HG02588 (cell line): ENCODE results near the gene SWT1.

Experiments used
- ATAC-seq: cut with Tn5 transposase; IDR thresholded peaks from one replicate; pipeline ENCODE4 v1.9.1; 2021; ENCODE audit warnings: mild to moderate bottlenecking, moderate library complexity; ENCODE audit not compliant: unreplicated experiment

Gene SWT1

DNA sequence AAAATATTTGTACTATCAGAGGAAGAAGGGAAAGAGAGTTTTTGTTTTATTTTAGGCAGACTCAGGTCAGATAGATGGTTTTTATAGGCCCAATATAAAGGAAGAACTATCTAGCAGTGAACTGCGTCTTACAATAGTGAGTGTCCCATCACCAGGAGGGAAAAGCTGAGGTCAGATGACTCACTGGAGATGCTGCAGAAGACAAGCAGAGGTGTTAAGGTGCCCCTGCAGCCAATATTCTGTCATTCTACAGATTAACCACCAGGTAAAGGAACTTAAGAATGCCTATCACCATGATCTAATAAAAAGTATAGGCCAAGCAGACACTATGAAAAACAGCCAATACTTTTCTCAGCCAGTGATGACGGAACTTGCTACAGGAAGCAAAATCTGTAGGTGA, 130.5 kb downstream of the SWT1 start:
- ATAC-seq = no peak

DNA sequence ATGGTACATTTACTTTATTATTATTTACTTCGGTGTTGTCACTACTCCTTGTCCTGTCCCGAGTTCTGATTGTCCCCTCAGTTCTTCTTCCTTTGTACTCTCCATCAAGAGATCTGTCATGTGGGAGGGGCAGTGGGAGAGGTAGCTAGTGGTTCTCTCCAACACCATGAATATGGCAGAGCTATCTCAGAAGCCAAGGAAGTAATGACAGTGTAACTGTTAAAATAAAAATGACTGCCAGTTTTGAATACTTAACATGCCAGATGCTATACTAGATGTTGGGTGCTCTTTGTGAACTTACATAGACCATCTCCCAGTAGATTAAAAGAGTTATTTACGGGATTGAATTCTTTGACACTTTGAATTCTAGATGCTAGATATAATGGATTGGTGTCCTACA, 131.5 kb downstream of the SWT1 start:
- no peak for ATAC-seq

GRCh38 chr1:185289880-185290279, 132.9 kb downstream of the SWT1 start:
- ATAC-seq = no peak

- ATAC-seq = peak; percentile 47
These were observed 134.2 kb downstream of the SWT1 start for GRCh38 chr1:185291159-185291558.

DNA sequence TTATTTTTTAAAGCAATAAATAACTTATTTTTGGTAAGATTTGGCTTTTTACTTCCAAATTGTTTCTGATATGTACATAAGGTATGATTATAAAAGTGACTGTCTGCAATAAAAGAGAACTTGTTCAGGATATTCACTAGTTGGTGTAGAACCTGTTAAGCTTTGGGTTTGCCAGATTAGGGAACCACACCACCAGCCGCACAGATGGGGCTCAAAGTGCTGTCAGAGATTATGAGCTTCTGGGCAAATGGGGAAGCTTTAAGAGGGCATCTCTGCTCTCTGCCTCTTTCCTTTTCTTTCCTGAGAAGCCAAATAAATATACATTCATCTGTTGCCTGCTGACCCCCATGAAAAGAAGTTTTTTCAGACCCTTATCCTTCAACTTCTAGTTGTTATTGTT, 134.7 kb downstream of the SWT1 start:
- no peak for ATAC-seq

DNA sequence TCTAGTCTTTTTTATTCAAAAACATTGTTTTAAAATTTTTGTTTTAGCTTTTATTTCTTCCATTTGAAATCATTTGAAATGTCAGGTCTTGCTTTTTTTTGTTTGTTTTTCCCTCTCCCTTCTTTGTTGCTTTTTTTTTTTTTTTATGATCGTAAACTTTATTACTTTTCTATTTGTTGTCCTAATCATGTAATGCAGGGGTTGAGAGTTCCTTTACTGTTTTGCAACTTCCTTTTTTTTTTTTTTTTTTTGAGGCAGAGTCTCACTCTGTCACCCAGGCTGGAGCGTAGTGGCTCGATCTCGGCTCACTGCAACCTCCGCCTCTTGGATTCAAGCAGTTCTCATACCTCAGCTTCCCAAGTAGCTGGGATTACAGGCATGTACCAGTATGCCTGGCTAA, 135.3 kb downstream of the SWT1 start:
- no peak for ATAC-seq

DNA sequence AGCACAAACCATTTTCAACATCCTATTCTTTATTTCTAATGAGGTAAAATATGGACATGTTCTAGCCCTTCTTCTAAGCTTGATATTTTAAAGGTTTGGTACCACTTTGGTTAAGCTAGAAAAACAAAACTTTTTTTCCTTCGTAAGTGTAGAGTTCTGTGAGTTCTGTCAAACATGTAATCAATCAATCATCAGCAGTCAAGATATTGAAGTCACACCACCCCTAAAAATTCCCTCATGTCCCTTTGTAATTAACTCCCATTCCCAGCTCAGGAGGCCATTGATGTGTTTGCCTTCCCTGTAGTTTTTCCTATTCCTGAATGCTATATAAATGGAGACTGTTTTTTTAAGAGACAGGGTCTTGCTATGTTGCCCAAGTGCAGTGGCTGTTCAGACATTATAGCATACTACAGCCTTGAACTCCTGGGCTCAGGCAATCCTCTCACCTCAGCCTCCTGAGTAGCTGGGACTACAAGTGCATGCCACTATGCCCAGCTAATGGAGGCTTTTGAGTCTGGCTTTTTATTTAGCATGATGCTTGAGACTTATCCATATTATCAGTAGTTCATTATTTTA, 137.1 kb downstream of the SWT1 start:
- ATAC-seq = no peak

DNA sequence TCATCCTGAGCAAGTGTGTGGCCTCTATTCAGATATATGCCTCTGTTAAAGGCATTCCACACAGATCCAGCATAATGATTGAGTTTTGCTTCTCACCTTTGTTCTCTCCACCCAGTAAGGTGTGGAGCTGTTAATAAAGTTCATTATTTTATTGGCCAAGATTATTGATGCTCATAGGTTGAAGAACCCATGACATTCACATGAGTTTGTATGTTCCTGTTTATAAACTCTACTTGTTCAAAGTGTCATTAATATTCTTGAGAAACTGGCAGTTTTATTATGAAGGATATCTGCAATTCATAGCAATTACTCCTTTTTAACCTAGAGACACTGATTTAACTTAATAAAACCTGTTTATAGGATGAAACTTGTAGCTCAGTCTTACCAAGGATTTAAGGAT, 138.1 kb downstream of the SWT1 start:
- no peak for ATAC-seq

DNA sequence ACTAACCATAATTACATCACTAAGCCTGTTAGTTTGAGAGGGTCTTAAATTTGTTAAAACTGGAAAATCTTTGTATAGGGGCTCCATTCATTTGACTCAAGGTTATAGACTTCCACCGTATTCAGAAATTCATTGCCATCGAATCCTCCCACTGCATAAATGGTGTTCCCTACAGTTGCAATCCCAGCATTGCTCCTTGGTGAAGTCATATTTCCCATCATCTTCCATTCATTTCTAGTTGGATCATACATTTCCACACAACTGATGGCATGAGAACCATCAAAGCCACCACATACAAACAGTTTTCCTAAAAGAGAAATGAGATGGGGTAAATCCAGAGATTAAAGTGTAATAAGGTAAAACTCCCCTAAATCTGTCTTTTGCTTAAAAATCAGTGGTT, 141.0 kb downstream of the SWT1 start:
- no peak for ATAC-seq

- ATAC-seq = no peak
These were observed 143.2 kb downstream of the SWT1 start for GRCh38 chr1:185300152-185300551.

DNA sequence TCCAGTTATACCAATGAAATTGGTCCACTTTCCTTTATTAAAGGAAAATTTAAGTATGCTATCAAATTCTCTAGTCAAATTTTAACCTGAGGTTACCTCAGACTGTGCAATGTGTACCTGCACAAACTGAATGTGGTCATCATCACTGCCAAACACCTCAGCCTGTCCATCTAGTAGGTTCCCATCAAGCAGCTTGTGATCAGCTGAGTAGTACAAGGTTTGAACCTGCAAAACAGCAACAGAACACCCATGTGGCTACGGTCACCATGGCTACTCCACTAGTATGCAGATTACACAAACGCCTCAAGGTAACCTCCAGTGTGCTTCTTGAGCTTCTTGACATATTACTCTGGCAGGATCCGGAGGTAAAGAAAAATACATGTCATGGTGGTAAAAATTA, 148.5 kb downstream of the SWT1 start:
- ATAC-seq = no peak

- no peak for ATAC-seq
These were observed 151.2 kb downstream of the SWT1 start for GRCh38 chr1:185308126-185308525.

GRCh38 chr1:185309566-185309965, 152.6 kb downstream of the SWT1 start:
- no peak for ATAC-seq

DNA sequence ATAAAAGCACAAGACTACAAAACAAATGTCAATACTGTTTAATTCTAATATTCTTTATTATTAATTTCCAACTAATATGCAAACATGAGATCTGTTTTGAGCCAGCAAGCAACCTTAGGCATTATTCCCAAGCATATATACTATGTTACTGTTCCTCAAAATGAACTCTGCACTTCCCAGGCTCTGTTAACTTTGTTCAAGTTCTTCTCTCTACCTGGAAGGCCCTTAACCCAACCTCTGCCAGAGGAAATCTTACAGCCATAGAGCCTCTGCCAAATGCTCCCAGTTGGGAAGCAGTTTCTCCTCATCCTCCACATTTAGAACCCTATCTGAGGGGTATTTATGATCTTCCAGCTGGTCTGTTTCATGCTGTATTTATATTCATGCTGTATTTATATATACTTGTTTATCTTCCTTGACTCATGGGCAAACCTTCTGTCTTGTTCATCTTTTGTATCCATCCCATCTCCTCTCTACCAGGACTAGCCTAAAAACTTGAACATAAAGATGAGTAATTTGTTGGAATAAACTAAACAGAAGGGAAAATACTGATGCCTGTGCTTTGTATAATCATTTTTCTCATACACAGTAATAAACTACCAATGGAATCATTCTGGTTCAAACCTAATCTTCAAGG, 154.7 kb downstream of the SWT1 start:
- no peak for ATAC-seq

DNA sequence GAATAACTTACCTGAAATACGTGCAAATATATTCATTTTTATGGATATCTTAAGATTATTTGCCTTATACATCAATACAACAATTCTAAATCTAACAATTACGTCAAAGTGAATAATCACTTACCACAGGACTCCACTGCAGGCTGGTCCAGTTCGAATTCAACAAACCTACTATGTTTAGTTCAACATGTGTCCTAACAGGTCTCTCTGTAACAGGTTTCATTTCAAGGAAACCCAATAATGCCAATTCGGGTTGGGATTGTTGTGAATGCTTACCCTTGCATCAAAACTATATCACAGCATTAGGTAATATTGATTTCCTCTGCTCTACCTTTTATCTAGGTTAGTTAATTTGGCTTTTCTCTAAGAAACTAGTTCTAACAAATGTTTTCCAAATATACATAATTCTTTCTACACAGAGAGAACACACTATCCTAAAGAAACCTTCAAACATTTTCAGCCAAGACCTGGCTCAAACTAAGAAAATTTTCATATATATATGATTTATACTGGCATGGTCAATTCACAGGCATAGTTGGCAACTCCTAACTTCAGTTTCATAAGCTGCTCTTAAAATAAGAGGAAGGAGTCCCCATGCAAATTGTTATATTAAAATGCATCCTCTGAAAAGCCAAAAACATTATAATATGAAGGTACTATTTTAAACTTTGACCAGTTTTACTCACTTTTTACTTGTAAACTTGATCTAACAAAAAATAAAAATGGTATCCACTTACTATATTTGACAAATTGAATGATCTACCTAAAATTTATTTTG, 155.6 kb downstream of the SWT1 start:
- ATAC-seq = no peak

- no peak for ATAC-seq
These were observed 157.4 kb downstream of the SWT1 start for GRCh38 chr1:185314411-185314810.

- ATAC-seq = no peak
These were observed 158.6 kb downstream of the SWT1 start for GRCh38 chr1:185315445-185316071.

DNA sequence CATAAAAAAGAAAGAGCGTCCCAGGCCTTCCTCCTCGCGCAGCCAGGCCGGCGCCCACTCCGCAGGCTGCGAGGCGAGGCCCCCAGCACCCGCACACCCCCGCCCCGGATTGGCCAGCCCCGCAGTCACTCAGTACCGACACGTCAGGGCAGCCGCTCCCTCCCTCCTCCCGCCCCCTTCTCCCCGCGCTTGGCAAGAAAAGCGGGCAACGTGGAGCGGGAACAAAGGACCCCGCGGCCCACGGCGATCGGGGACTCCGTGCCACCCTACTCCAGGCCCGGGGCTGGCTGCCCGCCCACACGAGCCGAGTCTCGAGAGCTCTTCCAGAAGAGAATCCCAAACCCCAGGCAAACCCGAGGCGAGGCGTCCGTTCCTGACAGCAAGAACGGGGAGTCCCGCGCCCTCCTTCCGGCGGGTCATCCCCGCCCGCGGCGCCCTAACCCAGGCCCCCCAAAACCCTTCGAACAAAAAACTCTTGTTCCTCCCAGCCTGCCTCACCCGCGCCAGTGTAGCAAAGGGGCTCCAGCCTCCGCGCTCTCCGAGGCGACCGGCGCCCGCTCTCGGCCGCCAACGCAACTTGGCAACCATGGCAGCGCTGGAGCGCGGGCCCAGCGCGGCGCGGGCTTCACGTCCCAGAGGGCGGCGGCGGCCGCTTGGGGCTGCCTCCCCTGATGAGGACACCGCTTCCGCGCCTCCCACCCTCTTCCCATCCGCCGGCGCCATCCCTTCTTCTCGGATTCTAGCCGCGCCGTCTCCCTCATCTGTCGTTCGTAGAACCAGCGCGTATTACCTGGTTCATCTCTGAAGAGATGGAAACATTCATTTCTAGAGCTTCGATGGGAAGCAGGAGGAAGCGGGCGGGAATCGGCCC, 159.4 kb downstream of the SWT1 start:
- ATAC-seq = peak; percentile 52

DNA sequence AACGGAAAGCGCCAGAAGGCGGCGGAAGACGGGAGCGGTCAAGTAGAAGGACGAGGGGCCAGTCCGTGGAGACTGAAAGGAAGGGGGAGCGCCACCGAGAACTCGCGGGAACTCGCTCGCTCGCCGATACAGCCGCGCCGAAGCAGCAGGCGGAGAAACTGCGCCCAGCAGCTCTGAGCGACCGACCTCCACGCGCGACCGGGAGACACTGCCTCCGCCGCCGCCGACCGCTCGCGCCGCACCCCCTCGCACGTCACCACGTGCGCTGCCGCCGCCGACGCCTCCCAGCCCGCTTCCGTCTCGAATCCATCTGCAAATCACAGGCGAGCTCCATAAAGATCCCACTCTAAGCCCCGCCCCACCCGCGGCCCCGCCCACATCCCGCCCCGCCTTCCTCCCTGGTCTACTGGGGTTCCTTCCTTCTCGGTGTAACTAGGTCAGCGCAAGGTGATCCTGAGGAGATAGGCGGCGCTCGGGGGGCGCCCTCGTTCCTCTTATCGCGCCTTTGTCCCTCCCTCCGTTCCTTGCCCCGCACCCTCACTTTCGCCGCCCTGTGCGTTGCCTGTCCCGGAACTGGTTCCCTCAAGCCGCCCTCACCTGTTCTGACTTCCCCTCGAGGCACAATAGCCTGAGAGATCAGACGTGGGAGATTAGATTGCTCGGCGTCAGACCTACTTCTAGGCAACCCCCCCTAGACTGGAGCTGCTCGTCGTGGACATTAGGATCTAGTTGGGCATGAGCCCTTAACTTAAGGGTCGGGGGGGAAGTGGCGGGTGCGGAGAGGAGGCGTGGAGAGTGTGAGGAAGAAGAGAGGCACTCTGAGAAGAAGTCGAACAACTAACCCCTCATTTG, 160.3 kb downstream of the SWT1 start, which contains the start of gene IVNS1ABP:
Gene IVNS1ABP, minus strand, starts transcription at position 210 of the 852 bp plus-strand sequence. CDS start 7,750 bp downstream, outside the sequence.
- peak; percentile 72 for ATAC-seq

DNA sequence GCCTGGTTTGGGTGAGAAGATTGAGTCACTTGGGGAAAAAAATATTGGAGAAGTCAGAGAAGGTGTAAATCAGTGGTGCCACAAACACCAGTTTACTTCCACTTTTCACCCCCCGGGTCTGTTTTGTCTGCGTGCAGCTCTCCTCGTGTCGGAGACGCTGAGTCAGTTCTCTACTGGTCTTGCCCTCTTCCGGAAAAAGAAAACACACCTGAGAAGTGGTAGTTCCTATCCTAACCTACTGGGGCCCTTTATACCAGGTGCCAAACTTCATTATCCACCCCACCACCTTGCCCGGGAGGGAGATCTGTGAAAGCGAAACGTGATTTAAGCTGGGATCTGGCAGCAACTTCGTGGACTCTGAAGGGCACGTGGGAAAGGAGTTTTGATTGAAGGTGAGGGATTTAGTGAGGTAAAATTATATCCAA, 160.9 kb downstream of the SWT1 start:
- ATAC-seq = peak; percentile 34
